WTC11 (cell line): ENCODE results near the gene RCBTB2.

Experiments used
- TF ChIP-seq, protein P1 (sequence below): fragments of 200-600 bp; IDR thresholded peaks from 2 replicates; pipeline ENCODE4 v1.8.0; 2022; ENCODE audit warnings: antibody characterized with exemption
- TF ChIP-seq, protein P2 (sequence below): sonication (generic); formaldehyde crosslinking; conservative IDR thresholded peaks from 2 replicates; pipeline ENCODE4 v1.8.1; 2022; ENCODE audit warnings: mild to moderate bottlenecking, missing genetic modification reagents

DNA sequence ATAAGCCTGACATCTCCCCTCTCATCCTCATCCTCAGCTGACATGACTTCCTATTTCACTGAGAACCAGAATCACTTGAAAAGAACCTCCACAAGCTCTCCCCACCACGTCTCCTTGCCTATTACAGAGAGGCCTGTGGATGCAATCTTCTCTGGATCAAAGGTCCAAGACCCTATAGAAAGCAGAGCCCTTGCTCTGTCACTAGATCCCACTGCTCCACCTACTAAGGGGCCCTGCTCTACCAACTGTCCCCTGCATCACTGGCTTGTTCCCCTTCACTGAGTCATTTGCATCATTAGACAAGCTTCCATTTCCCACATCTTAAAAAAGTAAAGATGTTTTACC lies 40.8 kb downstream of the RCBTB2 start:
- TF ChIP-seq, protein P1, sequence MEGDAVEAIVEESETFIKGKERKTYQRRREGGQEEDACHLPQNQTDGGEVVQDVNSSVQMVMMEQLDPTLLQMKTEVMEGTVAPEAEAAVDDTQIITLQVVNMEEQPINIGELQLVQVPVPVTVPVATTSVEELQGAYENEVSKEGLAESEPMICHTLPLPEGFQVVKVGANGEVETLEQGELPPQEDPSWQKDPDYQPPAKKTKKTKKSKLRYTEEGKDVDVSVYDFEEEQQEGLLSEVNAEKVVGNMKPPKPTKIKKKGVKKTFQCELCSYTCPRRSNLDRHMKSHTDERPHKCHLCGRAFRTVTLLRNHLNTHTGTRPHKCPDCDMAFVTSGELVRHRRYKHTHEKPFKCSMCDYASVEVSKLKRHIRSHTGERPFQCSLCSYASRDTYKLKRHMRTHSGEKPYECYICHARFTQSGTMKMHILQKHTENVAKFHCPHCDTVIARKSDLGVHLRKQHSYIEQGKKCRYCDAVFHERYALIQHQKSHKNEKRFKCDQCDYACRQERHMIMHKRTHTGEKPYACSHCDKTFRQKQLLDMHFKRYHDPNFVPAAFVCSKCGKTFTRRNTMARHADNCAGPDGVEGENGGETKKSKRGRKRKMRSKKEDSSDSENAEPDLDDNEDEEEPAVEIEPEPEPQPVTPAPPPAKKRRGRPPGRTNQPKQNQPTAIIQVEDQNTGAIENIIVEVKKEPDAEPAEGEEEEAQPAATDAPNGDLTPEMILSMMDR, result no peak
- TF ChIP-seq, protein P2, sequence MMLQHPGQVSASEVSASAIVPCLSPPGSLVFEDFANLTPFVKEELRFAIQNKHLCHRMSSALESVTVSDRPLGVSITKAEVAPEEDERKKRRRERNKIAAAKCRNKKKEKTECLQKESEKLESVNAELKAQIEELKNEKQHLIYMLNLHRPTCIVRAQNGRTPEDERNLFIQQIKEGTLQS (CRISPR knock-in tag), result no peak
